ENCODE data around the gene C10orf95.

The C10orf95 gene

GRCh38 chr10:102401735-102402511, 49.4 kb downstream of the C10orf95 start:
- DNase-seq (ENCODE audit: low read depth in 2 of 2), result no peak

- DNase-seq (ENCODE audit: low read depth in 2 of 2), result no peak
Measured at GRCh38 chr10:102401342-102401654, 50.0 kb downstream of the C10orf95 start.

- no peak for DNase-seq (ENCODE audit: low read depth in 2 of 2)
Measured at GRCh38 chr10:102400598-102401341, 50.6 kb downstream of the C10orf95 start.

GRCh38 chr10:102400076-102400475, 51.3 kb downstream of the C10orf95 start:
- DNase-seq (ENCODE audit: low read depth in 2 of 2), result no peak
